Measurements from ENCODE around the gene PARP11.

- TF ChIP-seq ZNF671 (CRISPR knock-in tag; IDR thresholded peaks at IDR 0.05): no peak
- TF ChIP-seq, protein P1, sequence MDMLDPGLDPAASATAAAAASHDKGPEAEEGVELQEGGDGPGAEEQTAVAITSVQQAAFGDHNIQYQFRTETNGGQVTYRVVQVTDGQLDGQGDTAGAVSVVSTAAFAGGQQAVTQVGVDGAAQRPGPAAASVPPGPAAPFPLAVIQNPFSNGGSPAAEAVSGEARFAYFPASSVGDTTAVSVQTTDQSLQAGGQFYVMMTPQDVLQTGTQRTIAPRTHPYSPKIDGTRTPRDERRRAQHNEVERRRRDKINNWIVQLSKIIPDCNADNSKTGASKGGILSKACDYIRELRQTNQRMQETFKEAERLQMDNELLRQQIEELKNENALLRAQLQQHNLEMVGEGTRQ (CRISPR knock-in tag; IDR thresholded peaks at IDR 0.05): no peak
- no peak for TF ChIP-seq ZNF232 (CRISPR knock-in tag; IDR thresholded peaks at IDR 0.05)
- TF ChIP-seq CTCF (IDR thresholded peaks at IDR 0.05): no peak
- TF ChIP-seq, protein P2, sequence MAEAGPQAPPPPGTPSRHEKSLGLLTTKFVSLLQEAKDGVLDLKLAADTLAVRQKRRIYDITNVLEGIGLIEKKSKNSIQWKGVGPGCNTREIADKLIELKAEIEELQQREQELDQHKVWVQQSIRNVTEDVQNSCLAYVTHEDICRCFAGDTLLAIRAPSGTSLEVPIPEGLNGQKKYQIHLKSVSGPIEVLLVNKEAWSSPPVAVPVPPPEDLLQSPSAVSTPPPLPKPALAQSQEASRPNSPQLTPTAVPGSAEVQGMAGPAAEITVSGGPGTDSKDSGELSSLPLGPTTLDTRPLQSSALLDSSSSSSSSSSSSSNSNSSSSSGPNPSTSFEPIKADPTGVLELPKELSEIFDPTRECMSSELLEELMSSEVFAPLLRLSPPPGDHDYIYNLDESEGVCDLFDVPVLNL (CRISPR knock-in tag; IDR thresholded peaks at IDR 0.05; ENCODE audit: borderline replicate concordance, low read depth): no peak
- no peak for TF ChIP-seq ZBTB21 (CRISPR knock-in tag; IDR thresholded peaks at IDR 0.05; ENCODE audit: borderline replicate concordance)
- TF ChIP-seq, protein P3, sequence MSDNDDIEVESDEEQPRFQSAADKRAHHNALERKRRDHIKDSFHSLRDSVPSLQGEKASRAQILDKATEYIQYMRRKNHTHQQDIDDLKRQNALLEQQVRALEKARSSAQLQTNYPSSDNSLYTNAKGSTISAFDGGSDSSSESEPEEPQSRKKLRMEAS (CRISPR knock-in tag; IDR thresholded peaks at IDR 0.05): no peak
- no peak for TF ChIP-seq CREB1 (CRISPR knock-in tag; IDR thresholded peaks at IDR 0.05)
- no peak for TF ChIP-seq SP1 (CRISPR knock-in tag; conservative IDR thresholded peaks at IDR 0.05)
- no peak for TF ChIP-seq CBFB (CRISPR knock-in tag; IDR thresholded peaks at IDR 0.05; ENCODE audit: low read depth)
- no peak for TF ChIP-seq HMGXB4 (CRISPR knock-in tag; IDR thresholded peaks at IDR 0.05)
- no peak for TF ChIP-seq JUN (CRISPR knock-in tag; IDR thresholded peaks at IDR 0.05)
Observed at GRCh38 chr12:3888659-3889058, 15.5 kb upstream of the PARP11 start.

All from WTC11 (cell line).